Nephron progenitor cell (in vitro differentiated cells): ENCODE results near the gene CAMTA1.

Experiments used
- DNase-seq: peaks from one replicate; pipeline ENCODE4 v3.0.0; 2021
- H3K27ac Mint-ChIP-seq: 2 replicates; pipeline ENCODE4 v1.8.0; 2021; ENCODE audit warnings: mild to moderate bottlenecking, moderate library complexity, mixed read lengths
- H3K27me3 Mint-ChIP-seq: 2 replicates; pipeline ENCODE4 v1.8.0; 2021; ENCODE audit warnings: mild to moderate bottlenecking, low read depth, mixed read lengths; ENCODE audit not compliant: poor library complexity
- H3K36me3 Mint-ChIP-seq: 2 replicates; pipeline ENCODE4 v1.8.0; 2021; ENCODE audit warnings: low read depth, mixed read lengths
- H3K4me1 Mint-ChIP-seq: 2 replicates; pipeline ENCODE4 v1.8.0; 2021; ENCODE audit warnings: mixed read lengths
- H3K4me3 Mint-ChIP-seq: 2 replicates; pipeline ENCODE4 v1.8.0; 2021; ENCODE audit warnings: mild to moderate bottlenecking, moderate library complexity, mixed read lengths
- H3K9me3 Mint-ChIP-seq: 2 replicates; pipeline ENCODE4 v1.8.0; 2021; ENCODE audit warnings: mild to moderate bottlenecking, moderate library complexity, mixed read lengths
- CTCF ChIP-seq: fragments of 200-600 bp; sonication (generic); IDR thresholded peaks from 2 replicates; pipeline ENCODE4 v1.5.0; 2021; ENCODE audit warnings: antibody characterized with exemption

CAMTA1 gene

DNA sequence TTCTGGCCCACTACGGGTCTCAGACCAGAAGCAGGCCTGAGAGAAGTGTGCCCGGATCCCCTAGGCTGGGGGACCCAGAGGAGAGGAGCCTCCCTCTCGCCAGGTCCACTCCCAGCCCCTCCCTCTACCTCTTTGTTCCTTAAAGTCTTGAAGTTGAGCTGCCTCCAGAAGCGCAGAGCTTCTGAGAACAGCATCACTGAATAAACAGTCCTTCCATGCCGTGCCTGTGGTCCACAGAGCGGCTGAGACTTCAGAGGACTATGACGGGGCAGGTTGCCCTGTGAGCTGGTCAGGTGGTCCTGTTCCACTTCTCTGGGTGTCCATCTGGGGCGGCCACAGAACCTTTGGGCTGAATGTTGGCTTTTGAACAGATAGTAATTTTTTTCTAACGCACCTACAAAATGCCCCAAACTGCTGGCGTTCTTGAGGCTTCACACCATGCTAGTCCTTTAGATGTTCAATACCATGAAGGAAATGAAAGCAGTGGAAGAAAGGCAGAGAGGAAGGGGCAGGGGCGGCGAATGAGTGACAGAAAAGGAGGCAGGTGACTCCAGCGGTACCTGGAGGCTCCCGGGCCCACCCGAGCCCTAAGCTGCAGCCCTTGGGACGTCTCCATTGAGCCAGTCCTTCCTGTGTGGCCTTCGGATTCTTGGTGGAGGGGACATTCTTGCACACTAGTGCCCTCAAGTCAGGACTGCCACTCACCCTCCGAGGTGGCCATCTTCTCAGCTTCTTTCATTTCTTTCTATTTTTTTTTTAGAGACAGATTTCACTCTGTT, 746.5 kb downstream of the CAMTA1 start:
- Mint-ChIP-seq H3K4me1 (peaks cover 44% of the 10 kb centered on the region), H3K27ac (no peak overlapping the region), H3K36me3 (no peaks in the 10 kb centered on the region), H3K4me3 (no peak overlapping the region), H3K9me3 (no peaks in the 10 kb centered on the region), H3K27me3 (peaks cover 10% of the 10 kb centered on the region)
- TF ChIP-seq CTCF = no peak
- DNase-seq = no peak

- DNase-seq = no peak
These were observed 747.8 kb downstream of the CAMTA1 start for GRCh38 chr1:7533006-7533405.

DNA sequence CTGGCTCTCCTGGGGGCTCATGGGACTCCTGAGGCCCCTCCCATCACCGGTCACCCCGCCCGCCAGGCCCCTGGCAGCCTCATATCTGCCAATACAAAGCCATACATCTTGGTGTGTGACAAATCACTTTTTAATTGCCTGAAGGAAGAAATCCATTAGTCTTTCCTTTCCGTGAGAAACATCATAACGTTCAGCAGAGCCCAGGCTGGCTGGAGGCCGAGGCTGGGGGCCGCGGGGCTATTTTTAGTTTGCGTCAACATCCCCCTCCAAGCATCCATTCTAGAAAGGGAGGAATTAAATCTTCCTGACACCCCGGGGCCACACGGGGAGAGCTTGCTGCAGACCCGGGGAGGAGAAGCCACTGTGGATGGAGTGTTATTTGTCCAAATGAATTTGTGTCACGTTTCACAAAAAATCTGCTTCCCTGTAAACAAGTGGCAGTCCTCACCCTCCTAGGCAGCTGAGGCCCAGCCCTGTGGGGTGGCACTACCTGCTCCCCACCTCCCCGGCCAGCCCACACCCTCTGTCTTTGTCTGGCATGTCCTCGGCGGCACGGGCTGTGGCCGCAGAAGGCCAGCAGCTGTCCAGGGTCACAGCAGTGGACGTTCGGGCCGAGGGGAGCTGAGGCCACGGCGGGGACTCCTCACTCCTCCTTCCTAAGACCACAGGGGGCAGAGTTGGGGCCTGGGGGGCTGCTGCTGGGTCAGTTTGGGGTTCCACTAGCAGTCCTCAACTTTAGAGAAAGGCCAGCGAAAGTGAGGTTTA, 749.0 kb downstream of the CAMTA1 start:
- no peaks in the 10 kb centered on the region for H3K36me3 Mint-ChIP-seq
- no peak for TF ChIP-seq CTCF
- H3K4me3 Mint-ChIP-seq = peak overlapping the region; percentile 62
- H3K27me3 Mint-ChIP-seq = peaks cover 10% of the 10 kb centered on the region
- peak; percentile 39 for DNase-seq
- no peaks in the 10 kb centered on the region for H3K9me3 Mint-ChIP-seq
- H3K27ac Mint-ChIP-seq = peak overlapping the region; percentile 83
- peaks cover 69% of the 10 kb centered on the region for H3K4me1 Mint-ChIP-seq

More at GRCh38 chr1:7533006-7533405, 747.8 kb downstream of the CAMTA1 start:
- Mint-ChIP-seq H3K9me3 (no peaks in the 10 kb centered on the region), H3K4me1 (peaks cover 56% of the 10 kb centered on the region), H3K27ac (no peak overlapping the region), H3K36me3 (no peaks in the 10 kb centered on the region), H3K27me3 (peaks cover 10% of the 10 kb centered on the region), H3K4me3 (no peak overlapping the region)
- no peak for TF ChIP-seq CTCF

DNA sequence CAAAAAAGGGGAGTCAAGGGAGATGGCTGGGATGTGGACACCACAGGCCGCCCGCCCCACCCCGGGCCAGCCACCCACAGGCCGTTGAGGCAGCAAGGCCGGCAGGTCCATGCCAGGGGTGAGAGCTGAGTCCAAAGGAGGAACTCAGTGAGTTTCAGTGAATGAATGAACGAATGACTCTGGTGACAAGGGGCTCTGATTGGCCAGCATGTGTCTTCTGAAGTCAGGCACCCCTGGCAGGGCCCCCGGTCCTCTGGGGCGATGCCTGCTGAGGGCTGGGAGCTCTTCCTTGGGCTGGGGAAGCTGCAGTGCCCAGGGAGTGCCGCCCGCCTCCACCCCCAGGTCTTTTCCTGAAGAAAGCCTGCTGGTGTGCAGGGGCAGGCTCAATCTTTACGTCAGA, 749.8 kb downstream of the CAMTA1 start:
- Mint-ChIP-seq H3K27me3 (peaks cover 10% of the 10 kb centered on the region), H3K27ac (no peak overlapping the region), H3K4me1 (peaks cover 76% of the 10 kb centered on the region), H3K36me3 (no peaks in the 10 kb centered on the region), H3K4me3 (no peak overlapping the region), H3K9me3 (no peaks in the 10 kb centered on the region)
- no peak for TF ChIP-seq CTCF
- no peak for DNase-seq

- Mint-ChIP-seq H3K4me3 (peak overlapping the region; percentile 58), H3K9me3 (no peaks in the 10 kb centered on the region), H3K27me3 (peaks cover 10% of the 10 kb centered on the region), H3K27ac (no peak overlapping the region), H3K36me3 (no peaks in the 10 kb centered on the region), H3K4me1 (peaks cover 88% of the 10 kb centered on the region)
- DNase-seq = no peak
- no peak for TF ChIP-seq CTCF
These were observed 751.0 kb downstream of the CAMTA1 start for GRCh38 chr1:7535934-7536878.
